GM21723 (cell line): ENCODE results near the gene CTCF.

Source experiments
- ATAC-seq: cut with Tn5 transposase; IDR thresholded peaks from one replicate; pipeline ENCODE4 v1.9.1; 2021; ENCODE audit warnings: mild to moderate bottlenecking, moderate library complexity; ENCODE audit not compliant: unreplicated experiment

Gene CTCF

GRCh38 chr16:67548265-67549126 lies 13.8 kb upstream of the CTCF start:
- peak; percentile 36 for ATAC-seq

- ATAC-seq: no peak
These were observed 13.1 kb upstream of the CTCF start for GRCh38 chr16:67549240-67549639.

DNA sequence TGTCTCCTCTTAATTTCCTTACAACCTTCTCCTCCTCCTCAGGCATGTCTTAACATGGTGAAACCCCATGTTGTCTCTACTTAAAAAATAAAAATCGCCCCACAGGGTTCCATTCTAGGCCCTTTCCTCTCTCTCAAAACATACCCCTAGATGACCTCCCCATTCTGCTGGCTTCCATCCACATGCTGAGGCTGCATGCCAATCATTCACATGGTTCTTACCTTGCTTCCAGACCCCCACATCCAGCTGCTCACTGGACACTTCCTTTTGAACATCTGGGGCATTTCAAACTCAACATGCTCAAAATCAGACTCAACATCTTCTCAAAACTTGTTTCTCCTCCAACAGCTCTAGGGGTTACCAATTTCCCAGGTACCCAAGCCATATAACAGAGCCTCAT lies 12.4 kb upstream of the CTCF start:
- no peak for ATAC-seq

DNA sequence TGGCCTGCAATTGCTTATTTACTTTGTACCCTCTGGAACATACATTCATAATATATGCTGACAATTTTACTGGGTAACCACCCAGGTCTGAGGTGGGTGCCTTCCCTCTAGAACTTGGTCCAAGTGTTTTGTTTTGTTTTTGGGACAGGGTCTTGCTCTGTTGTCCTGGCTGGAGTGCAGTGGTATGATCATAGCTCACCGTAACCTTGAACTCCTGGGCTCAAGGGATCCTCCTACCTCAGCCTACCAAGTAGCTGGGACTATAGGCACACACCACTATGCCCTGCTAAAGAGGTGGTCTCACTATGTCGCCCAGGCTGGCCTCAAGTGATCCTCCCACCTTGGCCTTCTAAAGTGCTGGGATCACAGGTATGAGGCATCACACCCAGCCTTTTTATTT lies 11.2 kb upstream of the CTCF start:
- no peak for ATAC-seq

DNA sequence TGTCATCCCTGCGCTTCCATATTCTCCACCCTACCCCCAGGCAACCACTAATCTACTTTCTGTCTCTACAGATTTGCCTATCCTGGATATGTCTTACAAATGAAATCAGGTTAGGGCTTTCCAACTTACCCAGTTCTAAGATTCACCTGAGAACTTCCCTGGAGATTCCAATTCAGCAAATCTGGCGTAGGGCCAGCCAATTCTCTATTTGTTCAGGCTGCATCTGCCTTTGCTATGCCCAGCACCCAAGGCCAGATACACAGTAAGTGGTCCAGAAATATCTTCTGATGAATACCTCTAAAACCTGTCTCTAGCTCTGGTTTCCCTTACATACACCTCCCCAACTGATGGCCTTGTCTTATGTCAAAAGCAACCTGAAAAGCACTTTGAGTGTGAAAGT lies 10.4 kb upstream of the CTCF start:
- ATAC-seq: no peak

- ATAC-seq: no peak
These were observed 9.8 kb upstream of the CTCF start for GRCh38 chr16:67552476-67552875.

GRCh38 chr16:67555795-67556212 lies 6.5 kb upstream of the CTCF start:
- no peak for ATAC-seq

DNA sequence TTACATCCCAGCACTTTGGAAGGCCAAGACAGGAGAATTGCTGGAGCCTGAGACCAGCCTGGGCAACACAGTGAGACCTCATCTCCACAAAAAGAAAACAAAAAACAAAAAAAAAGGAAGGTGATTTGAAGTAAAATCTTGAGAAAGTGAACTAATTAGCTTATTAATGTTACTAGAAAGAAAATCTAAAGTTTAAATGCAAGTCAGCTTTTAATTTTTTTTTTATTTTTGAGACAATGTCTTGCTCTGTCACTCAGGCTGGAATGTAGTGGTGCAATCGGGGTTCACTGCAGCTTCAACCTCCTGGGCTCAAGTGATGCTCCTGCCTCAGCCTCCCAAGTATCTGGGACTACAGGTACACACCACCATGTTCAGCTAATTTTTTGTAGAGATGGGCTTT lies 3.5 kb upstream of the CTCF start:
- no peak for ATAC-seq

- no peak for ATAC-seq
These were observed 1.4 kb upstream of the CTCF start for GRCh38 chr16:67560827-67561342.

DNA sequence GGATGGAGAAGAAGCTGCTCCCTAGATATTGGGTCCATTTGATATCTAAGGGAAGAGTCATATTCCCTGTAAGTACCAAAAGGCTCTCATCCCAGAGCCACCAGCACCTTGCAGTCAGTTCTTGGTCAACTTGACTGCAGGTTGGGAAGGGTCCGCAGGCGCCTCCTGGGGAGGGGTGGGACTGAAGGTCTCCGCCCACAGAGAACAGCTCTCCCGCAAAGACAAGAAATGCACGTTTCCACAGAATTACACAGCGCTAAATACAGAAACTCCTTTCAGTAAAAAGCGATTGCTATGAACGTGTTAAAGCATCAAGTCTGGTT lies 864 bp upstream of the CTCF start:
- no peak for ATAC-seq

DNA sequence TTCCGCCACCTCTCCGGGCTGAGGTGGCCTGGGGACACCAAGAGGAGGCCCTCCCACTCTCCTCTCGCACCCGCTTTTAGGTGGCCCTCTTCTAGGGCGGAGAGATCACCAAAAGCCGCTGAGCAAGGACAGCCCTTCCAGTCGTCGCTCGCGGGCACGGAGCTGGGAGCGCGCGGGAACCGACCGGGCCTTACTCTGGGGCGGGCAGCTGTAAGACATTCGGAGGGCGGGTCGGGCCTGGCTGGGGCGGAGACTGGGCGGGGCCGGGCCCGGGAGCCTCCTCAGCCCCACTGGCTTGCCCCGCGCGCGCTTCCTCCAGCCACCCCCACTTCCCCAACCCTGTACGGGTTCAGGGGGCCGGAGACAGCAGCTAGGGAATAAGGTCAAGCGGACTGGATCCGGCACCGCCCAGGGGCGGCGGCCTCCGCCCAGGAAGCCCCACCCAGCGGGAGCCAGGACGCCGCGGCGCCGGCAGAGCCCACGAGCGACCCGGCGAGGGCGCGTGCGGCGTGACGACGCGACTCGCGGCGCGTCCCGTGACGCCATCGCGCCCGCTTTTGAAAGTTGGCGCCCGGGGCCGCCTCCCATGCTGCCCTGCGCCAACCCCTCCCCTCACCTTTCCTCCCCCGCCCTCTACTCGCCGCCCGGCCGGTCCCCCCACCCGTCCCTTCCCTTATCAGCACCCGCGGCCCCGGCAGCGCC lies 351 bp upstream of the CTCF start:
- peak; percentile 80 for ATAC-seq

DNA sequence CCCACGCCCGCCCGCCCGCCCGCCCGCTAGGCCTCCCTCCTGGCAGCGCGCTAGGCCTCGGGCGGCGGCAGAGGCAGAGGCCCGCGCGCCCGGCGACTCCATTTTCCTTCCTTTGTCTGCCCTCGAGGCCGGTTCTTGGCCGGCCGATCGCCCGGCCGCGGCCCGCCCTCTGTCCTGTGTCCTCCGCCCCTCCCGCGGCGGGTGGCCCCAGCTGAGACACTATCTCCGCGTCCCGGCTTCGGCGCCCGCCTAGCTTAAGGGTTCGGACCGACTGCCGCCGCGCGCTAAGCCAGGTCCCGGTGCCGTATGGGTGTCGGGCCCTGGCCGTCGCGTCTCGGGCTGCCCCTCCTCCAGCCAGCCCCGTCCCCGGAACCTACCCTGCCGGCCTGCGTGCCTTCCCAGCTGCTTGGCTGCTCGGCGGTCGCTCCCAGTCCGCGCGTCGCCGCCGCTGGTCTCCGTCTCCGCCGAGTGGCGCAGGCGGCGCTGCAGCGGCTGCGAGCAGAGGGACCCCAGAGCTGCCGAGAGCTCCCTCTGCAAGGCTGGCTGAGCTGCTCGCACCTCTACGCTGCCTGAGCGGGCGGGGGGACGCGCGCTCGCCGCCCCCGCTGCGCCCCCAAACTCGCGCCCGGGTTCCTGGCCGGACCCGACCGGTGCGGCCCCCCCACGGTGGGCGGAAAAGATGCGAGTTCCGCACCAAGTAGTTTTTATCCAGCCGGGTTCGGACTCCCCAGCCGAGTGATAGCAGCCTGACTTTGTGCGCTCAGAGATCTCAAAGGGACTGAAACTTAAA lies 787 bp downstream of the CTCF start:
- ATAC-seq: peak; percentile 14

DNA sequence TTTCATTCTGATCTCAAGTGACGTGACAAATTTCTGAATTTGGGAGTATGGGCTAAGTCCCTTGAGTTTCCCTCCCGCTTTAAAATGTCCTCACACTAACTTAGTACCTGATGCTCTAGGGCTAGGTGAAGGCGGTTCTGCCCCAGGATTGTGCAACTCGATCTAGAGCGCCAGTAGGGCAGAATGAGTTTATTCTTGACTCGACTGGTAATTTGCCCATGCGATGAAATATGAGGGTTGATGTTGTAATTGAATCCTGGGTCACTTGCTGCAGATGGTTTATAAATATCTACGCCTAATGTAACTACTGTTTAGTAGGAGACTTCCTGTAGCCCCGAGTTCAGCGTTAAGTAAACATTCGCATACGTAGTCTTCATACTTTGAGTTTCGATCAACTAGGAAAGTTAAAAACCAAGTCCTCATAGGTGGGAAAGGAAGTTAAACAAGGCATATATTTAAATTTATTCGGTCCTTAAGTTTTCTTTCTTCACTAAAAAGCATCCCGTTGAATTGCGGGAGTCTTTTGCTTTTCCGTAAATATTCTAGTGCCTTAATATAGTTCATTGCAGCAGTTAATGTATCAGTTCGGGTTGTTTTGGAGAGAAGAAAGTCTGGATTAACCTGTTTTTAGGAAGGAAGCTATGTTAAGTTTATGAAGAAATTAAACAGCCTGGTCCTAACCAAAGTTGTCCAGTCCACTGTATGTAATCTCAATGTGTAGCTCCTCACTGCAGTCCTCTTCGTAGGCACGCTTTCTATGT lies 1.6 kb downstream of the CTCF start:
- ATAC-seq: no peak

- ATAC-seq: no peak
These were observed 3.3 kb downstream of the CTCF start for GRCh38 chr16:67565470-67566100.

- ATAC-seq: no peak
These were observed 9.1 kb downstream of the CTCF start for GRCh38 chr16:67571464-67571863.

DNA sequence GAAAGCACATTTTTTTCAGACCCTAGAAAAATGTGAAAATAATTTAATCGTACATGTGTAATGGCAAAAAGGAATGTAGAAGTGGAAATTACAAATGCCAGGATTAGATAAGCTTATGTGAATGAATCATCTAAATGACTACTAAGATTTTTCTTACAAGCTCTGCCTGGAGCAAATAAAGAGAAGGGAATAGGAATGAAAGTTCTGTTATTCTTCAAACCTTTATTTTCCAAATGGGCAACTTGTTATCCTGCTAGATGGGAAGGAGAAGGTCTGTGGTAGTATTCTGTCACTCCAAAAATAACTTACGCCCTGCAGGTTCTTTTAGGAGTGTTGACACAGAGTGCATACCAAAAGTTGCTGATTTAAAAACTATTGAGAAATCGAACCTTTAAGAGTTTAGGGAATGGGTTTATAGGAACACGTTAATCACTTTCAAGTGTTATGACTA lies 9.7 kb downstream of the CTCF start:
- no peak for ATAC-seq

DNA sequence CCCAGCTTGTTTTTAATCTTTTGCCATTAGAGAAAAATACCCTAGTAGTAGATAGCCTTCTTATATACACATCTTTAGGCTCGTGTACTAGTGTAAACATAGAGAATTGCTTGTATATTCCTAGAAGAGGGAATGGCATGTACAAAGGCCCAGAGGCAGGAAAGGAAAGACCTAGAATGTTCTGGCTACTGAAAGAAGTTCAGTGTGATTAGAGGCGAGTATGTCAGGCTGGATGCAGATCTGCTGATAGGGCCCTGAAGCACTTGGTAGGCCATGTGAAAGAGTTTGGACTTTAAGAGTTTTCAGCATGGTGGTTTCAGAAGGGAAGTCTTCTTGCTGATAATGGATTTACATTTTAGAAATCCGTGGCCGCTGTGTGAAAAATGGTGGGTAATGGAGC lies 17.4 kb downstream of the CTCF start:
- ATAC-seq: no peak

DNA sequence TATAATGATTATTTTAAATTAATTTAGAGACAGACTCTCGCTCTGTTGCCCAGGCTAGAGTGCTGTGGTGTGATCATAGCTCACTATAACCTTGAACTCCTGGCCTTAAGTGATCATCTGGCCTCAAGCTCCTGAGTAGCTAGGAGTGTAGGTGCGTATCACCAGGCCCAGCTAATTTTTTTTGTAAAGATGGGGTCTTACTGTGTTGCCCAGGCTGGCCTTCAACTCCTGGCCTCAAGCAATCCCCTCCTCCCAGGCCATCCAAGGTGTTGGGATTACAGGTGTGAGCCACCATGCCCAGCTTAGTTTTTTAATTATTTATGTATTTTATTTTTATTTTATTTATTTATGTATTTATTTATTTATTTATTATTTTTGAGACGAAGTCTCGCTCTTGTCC lies 17.9 kb downstream of the CTCF start:
- no peak for ATAC-seq

- ATAC-seq: no peak
These were observed 31.0 kb downstream of the CTCF start for GRCh38 chr16:67593288-67593687.

DNA sequence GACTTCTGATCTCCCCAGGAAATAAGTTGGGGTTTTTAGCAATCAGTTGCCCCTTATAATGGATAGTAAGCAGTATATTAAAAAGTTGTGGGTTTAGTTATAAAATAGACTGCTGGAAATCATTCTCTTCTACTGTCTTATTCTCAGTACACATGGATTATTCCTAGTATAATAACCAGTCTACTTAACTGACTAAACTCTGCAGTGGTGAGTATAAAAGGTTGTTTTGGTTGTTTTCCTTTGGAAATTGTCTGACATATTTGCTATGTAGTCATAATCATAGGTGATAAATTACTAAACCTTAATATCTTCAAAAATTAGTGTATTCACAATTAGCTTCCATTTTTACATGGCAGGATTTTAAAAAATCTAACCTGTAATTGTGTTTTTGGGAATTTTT lies 31.4 kb downstream of the CTCF start:
- ATAC-seq: no peak
